Transverse colon (tissue), 4 donors: ENCODE data around the gene TLR9. TPM values are rescaled to one million over a fixed set of nuclear protein-coding genes. Genes with fewer than 3 reads are reported as not detected.

Source experiments
- DNase-seq: peaks from one replicate; pipeline ENCODE4 v3.0.0-alpha.2; 2019
- H3K27ac ChIP-seq, 4 donors: fragments of 200-600 bp; sonication (generic); 2 replicates each; pipeline ENCODE4 v1.5.1; 2016 to 2018; ENCODE audit warnings: inconsistent platforms in 4 of 4
- H3K27me3 ChIP-seq: fragments of 200-600 bp; sonication (generic); 2 replicates; pipeline ENCODE4 v1.5.1; 2017; ENCODE audit warnings: inconsistent platforms
- H3K36me3 ChIP-seq, 4 donors: fragments of 200-600 bp; sonication (generic); 2 replicates each; pipeline ENCODE4 v1.5.1; 2017 to 2019; ENCODE audit warnings: inconsistent platforms in 4 of 4
- H3K4me1 ChIP-seq, 4 donors: fragments of 200-600 bp; sonication (generic); 2 replicates each; pipeline ENCODE4 v1.5.1; 2017 to 2020; ENCODE audit warnings: inconsistent platforms in 4 of 4
- H3K4me3 ChIP-seq, 4 donors: fragments of 200-600 bp; sonication (generic); 1 replicate in 1 of 4; 2 replicates in 3 of 4; pipeline versions ENCODE4 v1.5.1 to v1.6.1; 2017 to 2019; ENCODE audit warnings: inconsistent platforms in 4 of 4
- H3K9me3 ChIP-seq, 2 donors: fragments of 200-600 bp; sonication (generic); 2 replicates each; pipeline ENCODE4 v1.5.1; 2017 to 2019; ENCODE audit warnings: inconsistent platforms in 2 of 2
- CTCF ChIP-seq, 5 experiments: fragments of 200-600 bp in 3 of 5; fragments of 450-650 bp in 2 of 5; sonication (generic) in 3 of 5; IDR thresholded peaks; 1 replicate in 2 of 5; 2 replicates in 3 of 5; pipeline ENCODE4 v1.5.1; 2016 to 2017; ENCODE audit warnings: antibody characterized with exemption in 5 of 5, inconsistent platforms in 3 of 5, mild to moderate bottlenecking in 2 of 5, moderate library complexity in 1 of 5
- EP300 ChIP-seq: sonication (generic); formaldehyde crosslinking; IDR thresholded peaks from one replicate; pipeline ENCODE4 v1.6.1; 2017; ENCODE audit warnings: antibody characterized with exemption, low read depth
- POLR2A ChIP-seq: fragments of 450-650 bp; IDR thresholded peaks from one replicate; pipeline ENCODE4 v1.6.1; 2016; ENCODE audit warnings: antibody characterized with exemption, mild to moderate bottlenecking, moderate library complexity
- POLR2AphosphoS5 ChIP-seq, 3 donors: sonication (generic); formaldehyde crosslinking; IDR thresholded peaks; one replicate each; pipeline ENCODE4 v1.6.1; 2016; ENCODE audit warnings: antibody characterized with exemption in 3 of 3
- WGBS, 2 donors: methylation state at CpG; one replicate each; pipeline ENCODE4 v1.1.5; 2018; ENCODE audit warnings: low coverage in 1 of 2; 5-methylcytosine and 5-hydroxymethylcytosine counted together
- in situ Hi-C, 4 donors: fragments of 200-750 bp; cut with MboI; loops; one replicate each; pipeline versions ENCODE4 v1.15.0 to v1.15.1; 2017; ENCODE audit warnings: low sequenced_read_pairs in 3 of 4, low pct_ligation_motif_present in 1 of 4, low pct_unique_long_range_greater_than_20kb in 1 of 4
- intact Hi-C: fragments of 100-400 bp; cut with DNase I; formaldehyde crosslinking; loops from one replicate; pipeline ENCODE4 v1.15.1; 2023; ENCODE audit warnings: low total_unique reads
- total RNA-seq, 4 donors: library from RNA; depleted of rRNA; stranded (reverse); fragments of >200 nt; gene quantifications; one replicate each; pipeline ENCODE4 v1.1.0, GENCODE V29; 2016

Gene TLR9
- total RNA-seq, 4 donors from 2014 or later, result 0.16 TPM; not detected in 3

- Histone ChIP-seq H3K4me1 (peaks cover 20 to 76% (median 33%) of the 10 kb centered on the region in 4 donors), H3K9me3 (no peaks in the 10 kb centered on the region), H3K27me3 (no peaks in the 10 kb centered on the region), H3K4me3 (peak overlapping the region in 3 of 4 donors; percentile 65 to 82 (median 78)), H3K36me3 (peaks cover 0 to 5% (median 1%) of the 10 kb centered on the region in 4 donors), H3K27ac (peak overlapping the region; percentile 87 to 93 (median 89))
- TF ChIP-seq POLR2A (no peak), EP300 (no peak), CTCF (IDR thresholded peaks at IDR 0.05) (no peak), POLR2AphosphoS5 (IDR thresholded peaks at IDR 0.05) (no peak)
- in situ Hi-C loops (no loop called here), intact Hi-C loops (no loop called here)
- DNase-seq, result no peak
- WGBS, 2 donors, result 0 to 32% methylated on average over 1 to 10 of the region's 10 CpGs
These were observed 28.0 kb downstream of the TLR9 start for GRCh38 chr3:52197499-52197841.

GRCh38 chr3:52196977-52197376 is 28.5 kb downstream of the TLR9 start:
- no peaks in the 10 kb centered on the region for H3K27me3 ChIP-seq
- H3K9me3 ChIP-seq, result no peaks in the 10 kb centered on the region
- in situ Hi-C loops (no loop called here), intact Hi-C loops (no loop called here)
- peaks cover 0 to under 1% (median 0%) of the 10 kb centered on the region in 4 donors for H3K36me3 ChIP-seq
- no peak overlapping the region for H3K4me3 ChIP-seq
- peak overlapping the region; percentile 87 to 93 (median 89) for H3K27ac ChIP-seq
- WGBS, 2 donors, result 32% methylated on average over 3 of the region's 3 CpGs; no CpG with 5 or more reads in 1 of the 2 donors
- TF ChIP-seq EP300 (no peak), POLR2AphosphoS5 (IDR thresholded peaks at IDR 0.05) (peak; percentile 2 to 65 (median 42))
- DNase-seq, result peak; percentile 90
- H3K4me1 ChIP-seq, result peaks cover 20 to 71% (median 33%) of the 10 kb centered on the region in 4 donors

- in situ Hi-C loops, result no loop called here
- Histone ChIP-seq H3K27me3 (no peaks in the 10 kb centered on the region), H3K4me3 (no peak overlapping the region), H3K27ac (peak overlapping the region; percentile 87 to 93 (median 89)), H3K4me1 (peaks cover 20 to 62% (median 32%) of the 10 kb centered on the region in 4 donors), H3K9me3 (no peaks in the 10 kb centered on the region), H3K36me3 (no peaks in the 10 kb centered on the region)
- intact Hi-C loops, result no loop called here
- WGBS, 2 donors, result 64 to 67% methylated on average over 3 to 10 of the region's 10 CpGs
- DNase-seq, result peak; percentile 24
- no peak for TF ChIP-seq EP300
- no peak for TF ChIP-seq POLR2AphosphoS5 (IDR thresholded peaks at IDR 0.05)
- no peak for TF ChIP-seq CTCF (IDR thresholded peaks at IDR 0.05)
- no peak for TF ChIP-seq POLR2A
These were observed 29.6 kb downstream of the TLR9 start for GRCh38 chr3:52195823-52196331.

- Histone ChIP-seq H3K27ac (peak overlapping the region; percentile 87 to 93 (median 89)), H3K4me3 (no peak overlapping the region), H3K4me1 (peaks cover 20 to 60% (median 29%) of the 10 kb centered on the region in 4 donors), H3K36me3 (no peaks in the 10 kb centered on the region), H3K9me3 (no peaks in the 10 kb centered on the region), H3K27me3 (no peaks in the 10 kb centered on the region)
- 81% methylated on average over 3 of the region's 3 CpGs; no CpG with 5 or more reads in 1 of the 2 donors for WGBS, 2 donors
- in situ Hi-C loops (no loop called here), intact Hi-C loops (no loop called here)
- TF ChIP-seq POLR2AphosphoS5 (IDR thresholded peaks at IDR 0.05) (no peak), EP300 (no peak), POLR2A (no peak)
- DNase-seq, result no peak
These were observed 30.2 kb downstream of the TLR9 start for GRCh38 chr3:52195291-52195597.

DNA sequence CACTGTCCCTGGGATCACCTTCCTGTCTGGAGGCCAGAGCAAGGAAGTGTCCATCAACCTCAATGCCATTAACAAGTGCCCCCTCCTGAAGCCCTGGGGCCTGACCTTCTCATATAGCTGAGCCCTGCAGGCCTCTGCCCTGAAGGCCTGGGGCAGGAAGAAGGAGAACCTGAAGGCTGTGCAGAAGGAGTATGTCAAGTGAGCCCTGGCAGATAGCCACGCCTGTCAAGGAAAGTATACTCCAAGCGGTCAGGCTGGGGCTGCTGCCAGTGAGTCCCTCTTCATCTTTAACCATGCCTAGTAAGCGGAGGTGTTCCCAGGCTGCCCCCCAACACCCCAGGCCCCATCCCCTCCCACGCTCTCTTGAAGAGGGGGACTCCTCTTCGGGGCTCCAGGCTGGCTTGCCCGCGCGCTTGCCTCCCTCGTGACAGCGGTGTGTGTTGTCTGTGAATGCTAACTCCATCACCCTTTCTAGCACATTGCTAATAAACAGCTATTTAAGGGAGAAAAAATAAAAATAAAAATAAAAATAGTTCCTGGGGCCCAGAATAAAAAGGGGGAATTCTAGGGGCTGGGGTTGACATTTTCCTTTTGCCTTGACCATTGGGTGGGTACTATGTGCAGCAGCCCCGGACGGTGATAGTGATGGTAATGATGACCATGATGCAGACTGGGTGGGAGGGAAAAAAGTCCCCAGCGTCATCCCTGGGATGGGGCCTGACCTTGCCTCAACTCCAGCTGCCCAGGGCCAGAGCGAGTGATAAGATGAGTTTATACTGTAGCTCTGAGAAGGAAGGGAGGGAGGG is 30.8 kb downstream of the TLR9 start:
- WGBS, 2 donors, result 74 to 86% methylated on average over 5 to 14 of the region's 14 CpGs
- in situ Hi-C loops (no loop called here), intact Hi-C loops (no loop called here)
- Histone ChIP-seq H3K27ac (peak overlapping the region; percentile 12 to 91 (median 87)), H3K27me3 (no peaks in the 10 kb centered on the region), H3K9me3 (no peaks in the 10 kb centered on the region), H3K4me3 (no peak overlapping the region), H3K4me1 (peaks cover 20 to 55% (median 28%) of the 10 kb centered on the region in 4 donors), H3K36me3 (no peaks in the 10 kb centered on the region)
- peak; percentile 69 for DNase-seq
- no peak for TF ChIP-seq CTCF (IDR thresholded peaks at IDR 0.05)
- TF ChIP-seq POLR2AphosphoS5 (IDR thresholded peaks at IDR 0.05), result peak in 1 of 3 donors; percentile 53
